ENCODE measurements around the gene EIF3D.
A peak's percentile ranks its signal among the peaks of the same experiment; 100 is the strongest.

Gene EIF3D

DNA sequence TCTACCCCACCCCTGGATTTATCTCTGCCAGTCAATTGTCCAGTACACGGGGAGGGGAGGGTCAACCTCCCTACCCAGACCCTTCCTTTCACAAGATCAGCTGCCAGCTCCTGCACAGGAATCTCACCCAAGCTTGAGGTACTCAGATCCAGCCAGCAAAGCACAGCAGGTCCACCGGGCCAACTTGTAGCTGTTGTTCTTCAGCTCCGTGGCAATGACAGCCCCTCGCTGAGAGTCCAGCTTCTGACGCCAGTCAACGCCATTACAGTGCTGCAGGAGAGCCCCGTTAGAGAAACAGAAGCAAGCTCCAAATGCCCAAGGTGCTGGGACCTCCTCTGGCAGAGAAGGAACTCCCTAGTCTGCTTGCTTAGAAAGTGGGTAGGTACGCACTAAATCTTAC, 16.6 kb downstream of the EIF3D start:
- TF ChIP-seq, protein P1, sequence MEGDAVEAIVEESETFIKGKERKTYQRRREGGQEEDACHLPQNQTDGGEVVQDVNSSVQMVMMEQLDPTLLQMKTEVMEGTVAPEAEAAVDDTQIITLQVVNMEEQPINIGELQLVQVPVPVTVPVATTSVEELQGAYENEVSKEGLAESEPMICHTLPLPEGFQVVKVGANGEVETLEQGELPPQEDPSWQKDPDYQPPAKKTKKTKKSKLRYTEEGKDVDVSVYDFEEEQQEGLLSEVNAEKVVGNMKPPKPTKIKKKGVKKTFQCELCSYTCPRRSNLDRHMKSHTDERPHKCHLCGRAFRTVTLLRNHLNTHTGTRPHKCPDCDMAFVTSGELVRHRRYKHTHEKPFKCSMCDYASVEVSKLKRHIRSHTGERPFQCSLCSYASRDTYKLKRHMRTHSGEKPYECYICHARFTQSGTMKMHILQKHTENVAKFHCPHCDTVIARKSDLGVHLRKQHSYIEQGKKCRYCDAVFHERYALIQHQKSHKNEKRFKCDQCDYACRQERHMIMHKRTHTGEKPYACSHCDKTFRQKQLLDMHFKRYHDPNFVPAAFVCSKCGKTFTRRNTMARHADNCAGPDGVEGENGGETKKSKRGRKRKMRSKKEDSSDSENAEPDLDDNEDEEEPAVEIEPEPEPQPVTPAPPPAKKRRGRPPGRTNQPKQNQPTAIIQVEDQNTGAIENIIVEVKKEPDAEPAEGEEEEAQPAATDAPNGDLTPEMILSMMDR (IDR thresholded peaks at IDR 0.05; ENCODE audit: extremely low read depth, insufficient read depth, missing control alignments) = no peak
- DNase-seq (ENCODE audit: low spot score) = no peak
- in situ Hi-C loops (cut with MboI; ENCODE audit: low pct_unique_long_range_greater_than_20kb, low sequenced_read_pairs, unreplicated experiment) = no loop called here

DNA sequence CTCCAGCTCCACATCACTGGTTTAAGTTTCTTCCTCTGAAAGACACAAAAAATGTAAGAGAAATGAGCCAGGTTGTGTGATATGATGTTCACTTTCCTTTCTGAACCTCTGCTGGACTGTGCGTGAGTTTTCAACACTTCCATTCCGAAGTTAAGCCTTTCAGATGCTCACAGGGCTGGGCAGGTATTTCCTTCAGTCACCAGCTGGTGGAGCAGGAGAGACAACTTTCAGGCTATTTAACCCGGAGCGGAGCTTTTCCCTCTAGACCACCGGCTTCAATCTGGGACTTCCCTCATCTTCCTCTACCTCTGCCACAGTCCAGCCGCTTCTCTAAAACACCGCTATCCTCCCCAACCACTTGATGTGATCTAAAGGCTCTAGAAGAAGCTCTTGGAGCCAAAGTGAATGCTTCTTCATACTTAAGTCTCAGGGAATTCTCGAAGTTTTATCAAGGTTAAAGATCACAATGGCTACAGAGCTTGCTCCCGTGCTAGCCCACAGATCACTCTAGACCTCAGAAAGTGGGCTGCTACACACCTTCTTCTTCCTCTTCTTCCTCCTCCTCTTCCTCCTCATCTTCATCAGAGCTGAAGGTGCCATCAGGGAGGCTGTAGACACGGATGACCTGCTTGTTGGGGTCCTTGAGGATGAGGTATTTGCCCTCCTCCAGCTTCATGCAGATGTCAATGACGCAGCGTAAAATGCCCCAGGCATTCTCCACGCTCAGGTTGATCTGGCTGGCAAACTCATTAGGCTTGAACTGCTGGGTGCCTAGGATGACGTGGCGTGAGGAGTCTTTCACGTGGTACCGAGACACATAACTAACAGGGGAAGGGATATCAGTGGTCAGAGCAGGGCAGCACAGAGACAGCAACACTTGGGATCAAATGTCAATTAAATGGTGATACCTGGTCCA, 17.7 kb downstream of the EIF3D start:
- TF ChIP-seq, protein P1 (IDR thresholded peaks at IDR 0.05; ENCODE audit: extremely low read depth, insufficient read depth, missing control alignments) = peak; percentile 50
- in situ Hi-C loops (cut with MboI; ENCODE audit: low pct_unique_long_range_greater_than_20kb, low sequenced_read_pairs, unreplicated experiment) = no loop called here
- no peak for DNase-seq (ENCODE audit: low spot score)

DNA sequence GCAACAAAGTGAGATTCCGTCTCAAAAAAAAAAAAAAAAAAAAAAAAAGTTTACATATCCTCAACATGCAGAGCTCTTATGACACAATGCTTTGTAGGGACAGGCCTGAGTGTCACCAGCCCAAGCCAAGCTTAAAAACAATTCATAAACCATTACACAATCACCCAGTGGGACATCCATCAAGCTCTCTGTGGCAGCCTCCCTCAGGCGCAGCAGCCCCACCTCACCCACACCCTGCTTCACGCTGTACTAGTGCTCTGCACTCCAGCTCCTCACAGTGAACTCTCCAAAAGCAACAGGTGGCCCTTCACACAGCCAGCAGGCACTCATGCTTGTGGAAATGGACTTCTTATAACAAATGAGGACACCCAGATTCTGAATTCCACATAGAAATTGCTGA, 18.6 kb downstream of the EIF3D start:
- in situ Hi-C loops (cut with MboI; ENCODE audit: low pct_unique_long_range_greater_than_20kb, low sequenced_read_pairs, unreplicated experiment) = no loop called here
- TF ChIP-seq, protein P1 (IDR thresholded peaks at IDR 0.05; ENCODE audit: extremely low read depth, insufficient read depth, missing control alignments) = no peak
- no peak for DNase-seq (ENCODE audit: low spot score)

DNA sequence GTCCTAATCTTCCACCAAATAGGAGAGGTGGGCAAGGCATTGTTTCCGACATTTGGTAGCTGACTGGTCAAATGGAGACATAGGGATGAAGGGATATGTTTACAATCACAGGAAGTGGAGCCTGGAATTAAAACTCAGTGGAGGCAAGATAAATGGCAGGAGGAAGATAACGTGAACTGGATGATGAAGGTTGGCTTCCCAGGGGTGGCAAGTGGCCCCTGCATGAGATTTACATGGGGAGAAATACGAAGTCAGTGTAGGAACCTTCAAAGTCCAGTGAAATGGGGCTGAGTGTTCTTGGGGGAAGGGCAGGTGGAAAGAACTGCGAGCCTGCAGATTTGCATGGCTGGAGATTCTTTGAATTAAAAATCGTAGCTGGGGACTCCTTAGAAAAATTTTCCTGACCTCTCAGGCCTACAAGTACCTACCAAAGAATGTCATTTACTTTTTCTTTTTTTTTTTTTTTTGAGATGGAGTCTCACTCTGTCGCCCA, 21.4 kb downstream of the EIF3D start:
- in situ Hi-C loops (cut with MboI; ENCODE audit: low pct_unique_long_range_greater_than_20kb, low sequenced_read_pairs, unreplicated experiment) = no loop called here
- TF ChIP-seq, protein P1 (IDR thresholded peaks at IDR 0.05; ENCODE audit: extremely low read depth, insufficient read depth, missing control alignments) = no peak
- no peak for DNase-seq (ENCODE audit: low spot score)

DNA sequence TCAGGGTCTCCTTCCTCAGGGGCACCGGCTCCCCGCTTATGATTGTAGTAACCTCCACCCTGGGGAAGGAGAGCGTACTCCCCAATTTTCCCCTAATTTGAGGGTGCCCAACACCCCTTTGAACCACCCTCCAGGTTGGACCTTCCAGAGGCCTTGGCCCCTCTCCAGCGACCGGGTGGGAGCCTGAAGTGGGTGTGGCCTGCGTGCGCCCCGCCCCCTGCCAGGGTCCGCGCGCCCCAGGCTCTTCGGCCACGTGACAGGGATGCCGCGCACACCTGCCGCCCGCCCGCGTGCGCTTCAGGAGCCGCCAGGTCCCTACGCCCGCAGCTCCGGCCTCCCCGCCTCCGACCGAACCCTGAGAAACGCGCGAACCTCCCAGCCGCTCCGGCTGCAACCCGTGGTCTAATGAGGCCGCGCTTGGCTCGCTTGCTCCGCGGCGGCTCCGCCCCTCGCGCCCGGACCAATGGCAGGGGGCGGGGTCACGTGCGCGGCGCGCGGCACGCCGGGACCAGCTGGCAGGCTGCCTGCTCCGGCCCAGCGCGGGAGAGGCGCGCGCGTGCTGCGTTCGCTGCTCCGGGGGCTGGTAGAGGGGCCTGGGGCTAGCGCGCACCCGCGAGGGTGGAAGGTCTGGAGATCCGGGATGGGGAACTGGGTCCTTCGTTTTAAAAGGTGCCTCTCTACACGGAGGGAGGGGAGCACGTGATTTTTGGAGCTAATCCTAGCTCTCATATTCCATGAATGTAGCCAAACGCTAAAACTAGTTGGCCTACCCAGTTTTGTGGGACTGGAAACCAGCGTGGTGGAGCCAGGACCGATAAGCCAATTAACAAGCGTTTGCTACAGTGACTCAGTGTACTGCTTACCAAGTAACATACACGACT, 22.1 kb downstream of the EIF3D start, which contains the start of gene FOXRED2:
Gene FOXRED2 (minus strand): TSS at position 404 of the 881 bp plus-strand sequence. CDS start 618 bp downstream, outside the sequence.
- peak; percentile 99 for DNase-seq (ENCODE audit: low spot score)
- in situ Hi-C loops (cut with MboI; ENCODE audit: low pct_unique_long_range_greater_than_20kb, low sequenced_read_pairs, unreplicated experiment) = no loop called here
- TF ChIP-seq, protein P1 (IDR thresholded peaks at IDR 0.05; ENCODE audit: extremely low read depth, insufficient read depth, missing control alignments) = no peak

DNA sequence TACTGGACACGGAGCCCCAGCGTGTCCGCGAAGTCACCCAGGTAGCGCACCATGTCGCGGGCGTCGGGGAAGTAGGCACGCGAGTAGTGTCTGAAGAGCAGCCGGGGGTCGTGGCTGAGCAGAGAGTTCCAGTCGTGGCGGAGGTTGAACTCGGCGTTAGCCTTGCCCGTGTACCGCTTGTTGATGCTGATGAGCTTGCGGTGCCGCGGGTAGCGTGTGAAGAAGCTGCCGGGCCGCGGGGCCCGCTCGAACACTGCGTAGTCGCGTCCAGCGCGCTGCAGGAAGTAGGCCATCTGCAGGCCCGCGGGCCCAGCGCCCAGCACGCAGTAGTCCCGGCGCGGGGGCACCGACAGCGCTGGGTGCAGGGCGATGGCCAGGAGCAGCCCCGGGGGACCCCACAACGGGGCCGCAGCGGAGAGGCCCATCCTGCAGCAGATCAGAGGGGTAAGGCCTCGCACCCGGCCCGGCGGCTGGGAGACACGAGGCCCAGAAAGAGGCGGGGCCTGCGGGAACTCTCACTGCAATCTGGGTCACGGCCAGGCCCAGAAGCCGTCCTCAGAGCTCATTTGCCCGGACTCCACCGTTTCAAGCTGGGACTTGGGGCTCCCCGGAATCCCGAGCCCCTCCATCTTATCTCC, 22.8 kb downstream of the EIF3D start:
- no peak for DNase-seq (ENCODE audit: low spot score)
- in situ Hi-C loops (cut with MboI; ENCODE audit: low pct_unique_long_range_greater_than_20kb, low sequenced_read_pairs, unreplicated experiment) = no loop called here
- TF ChIP-seq, protein P1 (IDR thresholded peaks at IDR 0.05; ENCODE audit: extremely low read depth, insufficient read depth, missing control alignments) = no peak
